GM18519 (cell line): Measurements from ENCODE around the gene CD6.

ENCODE experiments used
- ATAC-seq: cut with Tn5 transposase; IDR thresholded peaks from one replicate; pipeline ENCODE4 v1.9.1; 2021; ENCODE audit warnings: mild to moderate bottlenecking, moderate library complexity; ENCODE audit not compliant: unreplicated experiment, low FRiP score

The CD6 gene

GRCh38 chr11:60971520-60971919 is at the start of gene CD6:
Gene CD6 (plus strand): TSS chr11:60971680. CDS start chr11:60971866, 186 bp downstream.
- ATAC-seq, result no peak

- ATAC-seq, result no peak
Observed at GRCh38 chr11:60921777-60922335, 49.6 kb upstream of the CD6 start.

- no peak for ATAC-seq
Observed at GRCh38 chr11:60922906-60923305, 48.6 kb upstream of the CD6 start.

- no peak for ATAC-seq
Observed at GRCh38 chr11:60923326-60923725, 48.2 kb upstream of the CD6 start.

GRCh38 chr11:60923800-60924109 is 47.7 kb upstream of the CD6 start:
- ATAC-seq, result no peak

- no peak for ATAC-seq
Observed at GRCh38 chr11:60924110-60924905, 47.2 kb upstream of the CD6 start, which contains the start of gene TMEM132A. Gene TMEM132A (plus strand): TSS chr11:60924460. CDS start chr11:60924634, 174 bp downstream.

- ATAC-seq, result no peak
Observed at GRCh38 chr11:60924906-60925853, 46.3 kb upstream of the CD6 start.

GRCh38 chr11:60925868-60926267 is 45.6 kb upstream of the CD6 start:
- ATAC-seq, result no peak

- no peak for ATAC-seq
Observed at GRCh38 chr11:60926500-60926899, 45.0 kb upstream of the CD6 start.

GRCh38 chr11:60927061-60927592 is 44.4 kb upstream of the CD6 start:
- ATAC-seq, result no peak

- no peak for ATAC-seq
Observed at GRCh38 chr11:60927600-60927999, 43.9 kb upstream of the CD6 start.

- ATAC-seq, result no peak
Observed at GRCh38 chr11:60928563-60929001, 42.9 kb upstream of the CD6 start.

GRCh38 chr11:60929764-60930163 is 41.7 kb upstream of the CD6 start:
- ATAC-seq, result no peak

GRCh38 chr11:60930394-60930793 is 41.1 kb upstream of the CD6 start:
- ATAC-seq, result no peak

- no peak for ATAC-seq
Observed at GRCh38 chr11:60931917-60932316, 39.6 kb upstream of the CD6 start.

- ATAC-seq, result no peak
Observed at GRCh38 chr11:60932605-60933356, 38.7 kb upstream of the CD6 start.

GRCh38 chr11:60933416-60934123 is 37.9 kb upstream of the CD6 start:
- no peak for ATAC-seq

- ATAC-seq, result no peak
Observed at GRCh38 chr11:60934124-60934789, 37.2 kb upstream of the CD6 start.
